Head of caudate nucleus (tissue), 42 donors: ENCODE results near the gene AP5B1.

ENCODE experiments used
- DNase-seq, 42 donors: peaks; one replicate each; pipeline versions ENCODE4 v3.0.0 to v3.0.0-alpha.2; 2020 to 2021; ENCODE audit warnings: mixed read lengths in 7 of 42
- intact Hi-C: fragments of 100-400 bp; cut with DNase I; formaldehyde crosslinking; loops from one replicate; pipeline ENCODE4 v1.15.0; 2022

AP5B1 gene

DNA sequence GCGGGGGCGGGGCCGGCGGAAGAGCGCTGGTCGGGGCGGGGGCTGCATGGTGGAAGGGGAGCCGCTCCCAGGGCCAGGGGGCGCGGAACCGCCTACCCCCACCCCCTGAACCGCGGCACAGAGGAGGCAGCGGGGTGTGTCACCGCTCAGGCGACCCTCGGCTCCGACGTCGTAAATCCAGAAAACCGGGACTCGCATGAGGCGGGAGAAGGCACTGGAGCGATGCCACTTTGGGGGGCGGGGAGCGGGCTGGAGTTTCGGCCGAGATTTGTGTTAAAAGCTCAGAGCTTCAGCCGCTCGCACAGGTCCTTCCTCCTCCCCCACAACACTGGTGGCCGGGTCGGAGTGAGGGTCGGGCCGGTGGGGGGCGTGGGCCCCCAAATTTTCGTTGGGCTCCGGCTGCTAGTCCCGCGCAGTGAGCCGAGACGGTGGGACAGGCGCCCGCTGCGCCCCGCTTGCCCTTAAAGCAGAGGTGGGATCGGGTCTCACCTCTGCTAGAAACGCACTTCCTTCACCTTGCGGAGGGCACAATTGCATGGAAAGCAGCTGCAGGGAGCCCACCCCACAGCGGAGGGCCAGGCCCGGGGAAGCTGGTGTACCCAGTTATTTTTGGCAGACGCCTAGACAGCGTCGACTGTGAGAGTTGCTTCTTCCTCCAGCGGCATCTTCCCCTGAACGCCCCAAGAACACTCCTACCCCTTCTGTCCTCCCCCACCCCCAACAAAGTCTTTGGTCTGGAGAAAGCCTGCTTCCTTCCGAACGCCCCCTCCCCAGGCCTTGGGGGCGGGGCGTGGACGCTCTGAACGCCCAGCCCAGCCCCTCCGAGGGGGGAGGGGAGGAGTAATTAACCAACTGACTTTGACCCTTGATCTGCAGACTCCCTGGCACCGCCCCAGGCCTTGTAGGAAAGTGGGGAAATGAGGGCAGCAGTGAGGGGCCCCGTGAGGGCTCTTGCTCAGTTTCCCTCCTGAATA, 7.2 kb upstream of the AP5B1 start:
- intact Hi-C loops, result no loop called here
- no peak for DNase-seq

DNA sequence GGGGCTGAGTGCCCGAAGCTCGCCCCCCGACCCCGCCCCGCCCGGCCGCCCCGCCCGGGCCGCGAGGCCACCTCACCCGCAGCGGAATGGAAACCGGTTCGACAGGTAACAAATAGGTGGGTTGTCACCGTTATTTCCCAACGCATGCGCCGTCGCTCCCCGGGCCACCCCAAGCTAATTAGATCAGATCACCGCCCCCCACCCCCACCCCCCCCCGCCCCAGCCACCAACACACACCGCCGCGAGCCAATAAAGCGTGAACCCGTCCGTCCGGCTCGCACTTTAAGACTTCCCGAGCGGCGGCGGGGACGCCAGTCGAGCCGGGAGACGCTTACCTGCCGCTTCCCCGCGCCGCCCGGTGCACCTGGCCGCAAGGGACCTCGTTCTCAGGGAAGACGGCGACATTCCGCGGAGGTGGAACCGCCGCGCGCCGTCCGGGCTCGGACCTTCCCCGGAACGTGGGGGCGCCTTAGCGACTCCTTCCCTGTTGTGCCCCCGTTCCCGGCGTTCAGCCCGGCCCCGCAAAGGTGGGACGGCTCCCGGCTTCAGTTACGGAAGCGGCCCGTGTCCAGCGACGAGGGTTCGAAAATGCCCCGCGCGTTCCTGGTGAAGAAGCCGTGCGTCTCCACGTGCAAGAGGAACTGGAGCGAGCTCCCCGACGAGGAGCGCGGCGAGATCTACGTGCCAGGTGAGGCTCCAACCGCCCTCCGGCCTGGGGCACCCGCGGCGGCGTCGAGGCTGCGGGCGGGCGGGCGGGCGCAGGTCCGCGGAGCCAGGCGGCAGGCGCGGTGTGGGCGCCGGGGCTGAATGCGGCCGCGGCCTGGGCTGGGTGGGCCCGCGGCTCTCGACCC, 6.2 kb upstream of the AP5B1 start, which contains the start of gene OVOL1:
OVOL1 (plus strand) TSS at position 278 of the 851 bp plus-strand sequence; CDS start at position 589, 311 bp downstream.
- intact Hi-C loops, result no loop called here
- no peak for DNase-seq

GRCh38 chr11:65786008-65786785, 5.4 kb upstream of the AP5B1 start:
- no peak for DNase-seq
- intact Hi-C loops, result no loop called here

- intact Hi-C loops, result no loop called here
- no peak for DNase-seq
Measured at GRCh38 chr11:65785319-65786007, 4.7 kb upstream of the AP5B1 start.

GRCh38 chr11:65782816-65783228, 2.0 kb upstream of the AP5B1 start:
- intact Hi-C loops, result loop anchor here (5.0 kb wide), 1 partner anchor 34 kb away; no protein-coding TSS in a partner anchor
- DNase-seq, result no peak

GRCh38 chr11:65781962-65782815, 1.4 kb upstream of the AP5B1 start:
- intact Hi-C loops, result loop anchor here (5.0 kb wide), 1 partner anchor 35 kb away; no protein-coding TSS in a partner anchor
- DNase-seq, result no peak

- peak in 37 of 42 donors; percentile 12 to 72 (median 40) for DNase-seq
- intact Hi-C loops, result loop anchor here (5.0 kb wide), 1 partner anchor 36 kb away; no protein-coding TSS in a partner anchor
Measured at GRCh38 chr11:65781152-65781961, 581 bp upstream of the AP5B1 start.

- intact Hi-C loops, result loop anchor here (5.0 kb wide), 1 partner anchor 37 kb away; no protein-coding TSS in a partner anchor
- peak; percentile 26 to 88 (median 76) for DNase-seq
Measured at GRCh38 chr11:65779919-65780769, 632 bp downstream of the AP5B1 start.

GRCh38 chr11:65779669-65779918, 1.2 kb downstream of the AP5B1 start:
- no peak for DNase-seq
- intact Hi-C loops, result no loop called here

- DNase-seq, result peak in 6 of 42 donors; percentile 7 to 34 (median 26)
Measured at GRCh38 chr11:65778901-65779668, 1.7 kb downstream of the AP5B1 start.

GRCh38 chr11:65778431-65778900, 2.3 kb downstream of the AP5B1 start:
- intact Hi-C loops, result no loop called here
- peak in 4 of 42 donors; percentile 4 to 37 (median 16) for DNase-seq

More at GRCh38 chr11:65778901-65779668, 1.7 kb downstream of the AP5B1 start:
- intact Hi-C loops, result no loop called here

DNA sequence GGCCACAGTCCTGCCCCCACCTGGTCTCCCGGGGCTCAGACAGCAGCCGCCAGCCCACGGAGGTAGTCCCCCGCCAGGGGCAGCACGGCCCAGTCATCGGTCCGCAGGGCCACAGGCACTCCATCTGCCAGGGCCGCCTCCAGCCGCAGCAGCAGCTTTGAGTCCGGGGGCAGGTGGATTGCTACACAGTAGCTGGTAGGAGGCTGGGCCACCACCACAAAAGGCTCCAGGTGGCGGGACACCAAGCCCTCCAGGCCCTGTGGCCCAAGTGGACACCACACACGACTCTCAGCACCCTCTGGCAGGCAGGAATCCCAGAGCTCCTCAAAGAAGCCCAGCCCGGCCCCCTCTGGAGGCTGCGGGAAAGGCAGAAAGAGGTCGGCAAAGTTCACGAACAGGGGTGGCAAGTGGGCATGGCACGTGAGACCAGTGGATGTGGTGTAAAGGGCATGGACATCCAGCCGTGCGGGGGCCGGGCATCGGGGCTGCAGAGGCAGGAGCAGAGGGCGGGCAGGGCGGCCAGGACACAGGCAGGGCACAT, 2.9 kb downstream of the AP5B1 start:
- intact Hi-C loops, result no loop called here
- DNase-seq, result peak in 5 of 42 donors; percentile 1 to 32 (median 24)

DNA sequence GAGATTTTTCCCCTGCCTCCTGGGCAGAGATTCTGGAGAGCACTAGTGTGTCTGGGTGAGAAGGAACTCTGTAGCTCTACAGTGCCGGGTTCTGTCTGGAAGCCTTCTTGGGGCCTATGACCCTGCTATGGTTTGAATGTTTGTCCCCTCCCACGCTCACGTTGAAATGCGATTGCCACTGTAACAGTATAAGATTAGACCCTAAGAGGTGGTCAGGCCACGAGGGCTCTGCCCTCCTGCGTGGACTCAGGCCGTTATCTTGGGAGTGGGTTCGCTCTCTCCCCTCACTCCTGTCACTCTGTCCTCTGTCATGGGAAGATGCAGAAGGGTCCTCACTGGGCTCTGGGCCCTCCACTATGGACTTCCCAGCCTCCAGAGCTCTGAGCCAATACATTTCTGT, 3.5 kb downstream of the AP5B1 start:
- intact Hi-C loops, result no loop called here
- peak in 7 of 42 donors; percentile 3 to 31 (median 16) for DNase-seq

- intact Hi-C loops, result no loop called here
Measured at GRCh38 chr11:65776710-65777141, 4.0 kb downstream of the AP5B1 start.

More at GRCh38 chr11:65776710-65777141, 4.0 kb downstream of the AP5B1 start:
- DNase-seq, result peak in 14 of 42 donors; percentile 23 to 69 (median 42)
